Activated gamma-delta T cell treated with Interleukin-2 at 50 U/mL for 16 hours (primary cell): ENCODE data around the gene CDADC1.
"Not testable (repeated sequence)": the region's sequence is repeated elsewhere in the genome, so short reads cannot be mapped to it uniquely, and the experiment has no call there.

Source experiments
- DNase-seq: peaks from one replicate; pipeline ENCODE4 v3.0.0-alpha.2; 2020

CDADC1 gene

GRCh38 chr13:49240017-49240416, 7.7 kb upstream of the CDADC1 start:
- no peak for DNase-seq

- no peak for DNase-seq
Measured at GRCh38 chr13:49241296-49241695, 6.4 kb upstream of the CDADC1 start.

- no peak for DNase-seq
Measured at GRCh38 chr13:49245101-49245500, 2.6 kb upstream of the CDADC1 start.

GRCh38 chr13:49246850-49247642, 679 bp upstream of the CDADC1 start:
- DNase-seq = no peak

- DNase-seq = no peak
Measured at GRCh38 chr13:49248622-49249002, 887 bp downstream of the CDADC1 start.

GRCh38 chr13:49251326-49251725, 3.6 kb downstream of the CDADC1 start:
- no peak for DNase-seq

- DNase-seq = no peak
Measured at GRCh38 chr13:49253310-49253709, 5.6 kb downstream of the CDADC1 start.

GRCh38 chr13:49254007-49254406, 6.3 kb downstream of the CDADC1 start:
- no peak for DNase-seq

GRCh38 chr13:49256841-49257240, 9.1 kb downstream of the CDADC1 start:
- DNase-seq = no peak

- DNase-seq = no peak
Measured at GRCh38 chr13:49258089-49258796, 10.5 kb downstream of the CDADC1 start.

- no peak for DNase-seq
Measured at GRCh38 chr13:49259586-49259985, 11.9 kb downstream of the CDADC1 start.

- no peak for DNase-seq
Measured at GRCh38 chr13:49262634-49263033, 14.9 kb downstream of the CDADC1 start.

- no peak for DNase-seq
Measured at GRCh38 chr13:49265822-49266221, 18.1 kb downstream of the CDADC1 start.

- DNase-seq = no peak
Measured at GRCh38 chr13:49271264-49271663, 23.5 kb downstream of the CDADC1 start.

- no peak for DNase-seq
Measured at GRCh38 chr13:49272296-49272695, 24.6 kb downstream of the CDADC1 start.

GRCh38 chr13:49278211-49278610, 30.5 kb downstream of the CDADC1 start:
- no peak for DNase-seq

GRCh38 chr13:49279112-49279511, 31.4 kb downstream of the CDADC1 start:
- DNase-seq = no peak

GRCh38 chr13:49279885-49280284, 32.2 kb downstream of the CDADC1 start:
- DNase-seq = no peak

GRCh38 chr13:49287995-49288394, 40.3 kb downstream of the CDADC1 start:
- no peak for DNase-seq

GRCh38 chr13:49288458-49288857, 40.7 kb downstream of the CDADC1 start:
- no peak for DNase-seq

- no peak for DNase-seq
Measured at GRCh38 chr13:49292742-49293486, 45.2 kb downstream of the CDADC1 start.

- DNase-seq = not testable (repeated sequence)
Measured at GRCh38 chr13:49294723-49295122, 47.0 kb downstream of the CDADC1 start.

GRCh38 chr13:49295244-49295643, 47.5 kb downstream of the CDADC1 start:
- no peak for DNase-seq

- no peak for DNase-seq
Measured at GRCh38 chr13:49296659-49297058, 48.9 kb downstream of the CDADC1 start.
